HG03439 (cell line): ENCODE data around the gene SSBP4.

Source experiments
- ATAC-seq: cut with Tn5 transposase; IDR thresholded peaks from one replicate; pipeline ENCODE4 v1.9.1; 2021; ENCODE audit warnings: mild to moderate bottlenecking, moderate library complexity; ENCODE audit not compliant: unreplicated experiment

SSBP4 gene

GRCh38 chr19:18441804-18442788, 22.9 kb downstream of the SSBP4 start:
- no peak for ATAC-seq

GRCh38 chr19:18442941-18443340, 23.7 kb downstream of the SSBP4 start:
- ATAC-seq = no peak

- ATAC-seq = no peak
Measured at GRCh38 chr19:18443406-18443805, 24.2 kb downstream of the SSBP4 start.

- no peak for ATAC-seq
Measured at GRCh38 chr19:18443831-18444230, 24.6 kb downstream of the SSBP4 start.

- no peak for ATAC-seq
Measured at GRCh38 chr19:18444513-18444912, 25.3 kb downstream of the SSBP4 start.

- ATAC-seq = no peak
Measured at GRCh38 chr19:18445262-18445948, 26.2 kb downstream of the SSBP4 start.

GRCh38 chr19:18446145-18446810, 27.1 kb downstream of the SSBP4 start:
- ATAC-seq = no peak

GRCh38 chr19:18446811-18447359, 27.7 kb downstream of the SSBP4 start:
- no peak for ATAC-seq

GRCh38 chr19:18449552-18449951, 30.4 kb downstream of the SSBP4 start:
- no peak for ATAC-seq

GRCh38 chr19:18450021-18450930, 31.1 kb downstream of the SSBP4 start:
- ATAC-seq = no peak

GRCh38 chr19:18450931-18451836, 32.0 kb downstream of the SSBP4 start:
- ATAC-seq = no peak

- ATAC-seq = no peak
Measured at GRCh38 chr19:18452386-18452785, 33.2 kb downstream of the SSBP4 start.

- no peak for ATAC-seq
Measured at GRCh38 chr19:18453269-18454024, 34.2 kb downstream of the SSBP4 start.

GRCh38 chr19:18456279-18456678, 37.1 kb downstream of the SSBP4 start:
- ATAC-seq = no peak

GRCh38 chr19:18456974-18457373, 37.8 kb downstream of the SSBP4 start:
- no peak for ATAC-seq

GRCh38 chr19:18457483-18458331, 38.5 kb downstream of the SSBP4 start:
- no peak for ATAC-seq

GRCh38 chr19:18460900-18461299, 41.7 kb downstream of the SSBP4 start:
- ATAC-seq = no peak
